ENCODE measurements around the gene MYO1H. TPM values are rescaled to one million over a fixed set of nuclear protein-coding genes. Genes with fewer than 3 reads are reported as not detected.

MYO1H gene
- total RNA-seq, 1 experiment from 2014 or later: 0.26 TPM

- peak overlapping the region in 2 of 3 experiments; percentile 45 to 74; a peak in 3 of 7 replicates for H3K27ac Mint-ChIP-seq
- no peak overlapping the region for H3K4me2 ChIP-seq (ENCODE audit: insufficient read depth, insufficient read length, low read length)
- no peak overlapping the region for H2BK15ac ChIP-seq (ENCODE audit: low read depth, low read length)
- H3K23me2 ChIP-seq (ENCODE audit: insufficient read length, low read depth, low read length, poor library complexity, severe bottlenecking): no peaks in the 10 kb centered on the region
- H3K9me3 Mint-ChIP-seq: no peaks in the 10 kb centered on the region; a peak in 2 of 5 replicates
- H2AK5ac ChIP-seq (ENCODE audit: insufficient read length, low read length): no peak overlapping the region
- no peaks in the 10 kb centered on the region for H4K20me1 ChIP-seq (ENCODE audit: control insufficient read depth, insufficient read depth, insufficient read length)
- peaks cover 18% of the 10 kb centered on the region; the same call in 1 of the 2 replicates for H3K4me1 ChIP-seq (ENCODE audit: insufficient read depth, low read length)
- H3K56ac ChIP-seq (ENCODE audit: insufficient read length, low read depth, low read length): no peak overlapping the region
- H3K4ac ChIP-seq (ENCODE audit: low read depth, low read length): no peak overlapping the region
- H4K5ac ChIP-seq (ENCODE audit: insufficient read length, low read depth, low read length): no peak overlapping the region
- H3K4me1 Mint-ChIP-seq: peaks cover 36 to 37% of the 10 kb centered on the region in 2 experiments
- H3K27me3 ChIP-seq (ENCODE audit: insufficient read depth, low read length): no peaks in the 10 kb centered on the region
- no peak overlapping the region for H2AFZ ChIP-seq (ENCODE audit: low read length)
- peaks cover 5% of the 10 kb centered on the region for H3K79me1 ChIP-seq (ENCODE audit: insufficient read depth, low read depth, low read length, poor library complexity, severe bottlenecking)
- TF ChIP-seq CTCF (conservative IDR thresholded peaks at IDR 0.05): no peak
- H4K91ac ChIP-seq (ENCODE audit: insufficient read length, low read depth, low read length): no peak overlapping the region
- H2BK20ac ChIP-seq (ENCODE audit: low read depth, low read length, poor library complexity, severe bottlenecking): no peak overlapping the region
- no peak overlapping the region for H3T11ph ChIP-seq (ENCODE audit: low read length)
- H3K14ac ChIP-seq (ENCODE audit: insufficient read depth, low read length): no peak overlapping the region
- no peak overlapping the region for H2BK12ac ChIP-seq (ENCODE audit: insufficient read length, low read depth, low read length)
- no peak overlapping the region for H3K18ac ChIP-seq (ENCODE audit: insufficient read length, low read depth, low read length)
- H3K27me3 Mint-ChIP-seq (ENCODE audit: low read depth): no peaks in the 10 kb centered on the region
- peaks cover 3% of the 10 kb centered on the region; the same call in 1 of the 2 replicates for H3K79me2 ChIP-seq (ENCODE audit: insufficient read depth, low read length)
- H3K36me3 Mint-ChIP-seq (ENCODE audit: insufficient read depth in 1 of 3, low read depth in 3 of 3): peaks cover 41 to 82% (median 78%) of the 10 kb centered on the region in 3 experiments; a peak in 6 of 7 replicates
- no peak overlapping the region for H2BK120ac ChIP-seq (ENCODE audit: low read depth, low read length, poor library complexity, severe bottlenecking)
- no peak overlapping the region for H3K9ac ChIP-seq (ENCODE audit: extremely low read depth, insufficient read length, low read length)
- no peak overlapping the region for H3K4me3 Mint-ChIP-seq
- H4K8ac ChIP-seq (replicated peaks; ENCODE audit: insufficient read length, low read depth, low read length): no peak overlapping the region
- no peak overlapping the region for H2BK5ac ChIP-seq (ENCODE audit: insufficient read length, low read length)
- no peak overlapping the region for H3K23ac ChIP-seq (ENCODE audit: insufficient read length, low read depth, low read length)
- H3K9me3 ChIP-seq (ENCODE audit: control insufficient read depth, low read depth, low read length): no peaks in the 10 kb centered on the region
- WGBS (ENCODE audit: extremely low coverage, insufficient read length, low lambda C conversion rate): no CpG with 5 or more reads among the region's 1 CpG
- no peak for DNase-seq
- H3K27ac ChIP-seq (ENCODE audit: insufficient read length, low read depth, low read length): no peak overlapping the region
Measured at GRCh38 chr12:109455706-109456105, 108.0 kb downstream of the MYO1H start.

All from H9 (cell line).